Pancreas (tissue), 10 donors: Measurements from ENCODE around the gene RTN1. TPM values are rescaled to one million over a fixed set of nuclear protein-coding genes. Genes with fewer than 3 reads are reported as not detected.

Experiments
- ATAC-seq, 4 donors: fragments of 200-7000 bp; cut with Tn5 transposase; one replicate each; pipeline versions ENCODE4 v1.8.0 to v1.9.1; 2020; ENCODE audit warnings: mild to moderate bottlenecking in 4 of 4, moderate library complexity in 4 of 4
- DNase-seq, 6 donors: peaks; one replicate each; pipeline ENCODE4 v3.0.0-alpha.2; 2020
- FAIRE-seq: peaks from 2 replicates; lab custom pipeline; 2012; peaks lifted over from hg19 to GRCh38; lab: Jason Lieb, UNC
- H3K27ac ChIP-seq, 4 donors: fragments of 200-600 bp; sonication (generic); 1 replicate in 3 of 4; 2 replicates in 1 of 4; pipeline versions ENCODE4 v1.5.0 to v1.8.0; 2020
- H3K27me3 ChIP-seq, 4 donors: fragments of 200-600 bp; one replicate each; pipeline ENCODE4 v1.8.0; 2021
- H3K36me3 ChIP-seq, 3 donors: fragments of 200-600 bp; sonication (generic) in 1 of 3; one replicate each; pipeline versions ENCODE4 v1.5.0 to v1.8.0; 2020 to 2021
- H3K4me1 ChIP-seq, 3 donors: fragments of 200-600 bp; one replicate each; pipeline ENCODE4 v1.8.0; 2021
- H3K4me3 ChIP-seq, 4 donors: fragments of 200-600 bp; sonication (generic) in 2 of 4; one replicate each; pipeline versions ENCODE4 v1.5.0 to v1.8.0; 2020 to 2021
- H3K9me3 ChIP-seq, 4 donors: fragments of 200-600 bp; one replicate each; pipeline ENCODE4 v1.8.0; 2021
- CTCF ChIP-seq, 4 donors: fragments of 200-600 bp; sonication (generic) in 3 of 4; IDR thresholded peaks; one replicate each; pipeline versions ENCODE4 v1.5.0 to v1.8.0; 2021; ENCODE audit warnings: antibody characterized with exemption in 4 of 4
- WGBS, 2 donors: extraction: QIAGEN DNeasy Blood & Tissue Kit; methylation state at CpG; one replicate each; pipeline ENCODE4 v1.1.7; 2013; 5-methylcytosine and 5-hydroxymethylcytosine counted together
- intact Hi-C, 3 donors: fragments of 100-400 bp; cut with DNase I; formaldehyde crosslinking; loops; one replicate each; pipeline versions ENCODE4 v1.11.1 to v1.14.2; 2022
- polyA plus RNA-seq, 2 donors: library from polyadenylated mRNA; stranded (reverse); fragments of 200-250 nt; gene quantifications; one replicate each; pipeline ENCODE4 v1.2.3, GENCODE V29; 2013
- total RNA-seq, 6 donors: library from RNA; stranded (reverse); fragmentation: NEBNext Ultra II Directional in 4 of 6; extraction: Animal tissue kit (Norgen Biotek cat#: 25700) in 4 of 6; gene quantifications; one replicate each; pipeline versions ENCODE4 v1.2.1 to v1.2.4, GENCODE V29; 2021 to 2023
- donor health status: healthy with polysubstance abuse.
- donor health status: DM: no; HTN: no; CAD: no; lungs with moderate emphysema.
- donor health status: DM: no; HTN: no; CAD: no.
- donor health status: control.
- donor health status: control.
- donor health status: Bipolar disorder and iron deficiency.
- donor health status: DM: yes; HTN: yes; CAD: no.
- donor health status: DM: no; HTN: no; CAD: no.
- donor health status: DM: no; HTN: no; CAD: no.
- donor health status: DM: yes; HTN: yes; CAD: no.

RTN1 gene
- total and polyA plus RNA-seq, 8 donors, result 0.97 to 42.0 (median 5.3) TPM

GRCh38 chr14:59576332-59577294, 294.0 kb downstream of the RTN1 start, which contains the start of gene CCDC175:
Gene CCDC175 (minus strand): TSS chr14:59576812. CDS start chr14:59576775, 37 bp downstream.
- FAIRE-seq (no peak), ATAC-seq (peak; percentile 99 to 100 (median 100)), DNase-seq (peak; percentile 75 to 94 (median 88))
- Histone ChIP-seq H3K27me3 (no peaks in the 10 kb centered on the region), H3K9me3 (no peaks in the 10 kb centered on the region), H3K36me3 (no peaks in the 10 kb centered on the region), H3K4me3 (peak within 1 kb of the TSS in 3 of 4 donors; percentile 24 to 51 (median 38)), H3K4me1 (no peaks in the 10 kb centered on the region), H3K27ac (no peak within 1 kb of the TSS)
- peak; percentile 57 to 68 (median 62) for TF ChIP-seq CTCF (IDR thresholded peaks at IDR 0.05)
- 14 to 16% methylated on average over 46 of the region's 46 CpGs for WGBS, 2 donors
- intact Hi-C loops, result no loop called here

DNA sequence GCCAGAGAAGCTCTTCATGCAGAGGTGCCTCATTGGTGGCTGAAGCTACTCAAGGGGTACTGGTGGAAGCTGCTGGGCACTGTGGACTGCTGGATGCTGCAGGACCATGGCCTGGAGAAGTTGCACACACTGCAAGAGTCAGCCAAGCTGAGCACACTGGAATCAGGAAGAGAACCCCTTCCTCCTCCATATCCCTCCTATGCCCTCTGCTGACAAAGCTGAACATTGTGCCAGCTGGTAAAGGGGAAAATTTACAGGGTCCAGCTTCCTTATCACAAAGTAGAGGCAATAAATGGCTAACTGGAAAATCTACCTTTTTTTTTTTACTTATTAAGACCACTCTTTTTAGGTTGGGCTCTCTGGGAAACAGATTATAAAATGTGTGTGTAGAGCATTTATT, 300.5 kb downstream of the RTN1 start:
- intact Hi-C loops, result no loop called here
- ATAC-seq (peak in 1 of 4 donors; percentile 12), DNase-seq (no peak), FAIRE-seq (no peak)
- Histone ChIP-seq H3K27ac (no peak overlapping the region), H3K36me3 (no peaks in the 10 kb centered on the region), H3K27me3 (no peaks in the 10 kb centered on the region), H3K4me1 (no peaks in the 10 kb centered on the region), H3K9me3 (no peaks in the 10 kb centered on the region), H3K4me3 (no peak overlapping the region)
- TF ChIP-seq CTCF (IDR thresholded peaks at IDR 0.05), result no peak

- DNase-seq, result no peak
- 68 to 74% methylated on average over 3 of the region's 3 CpGs for WGBS, 2 donors
- Histone ChIP-seq H3K27ac (no peak overlapping the region), H3K36me3 (no peaks in the 10 kb centered on the region), H3K4me1 (no peaks in the 10 kb centered on the region), H3K27me3 (no peaks in the 10 kb centered on the region), H3K9me3 (no peaks in the 10 kb centered on the region), H3K4me3 (no peak overlapping the region)
- ATAC-seq, result no peak
- FAIRE-seq, result no peak
- intact Hi-C loops, result no loop called here
- TF ChIP-seq CTCF (IDR thresholded peaks at IDR 0.05), result no peak
Observed at GRCh38 chr14:59566725-59567124, 303.9 kb downstream of the RTN1 start.

DNA sequence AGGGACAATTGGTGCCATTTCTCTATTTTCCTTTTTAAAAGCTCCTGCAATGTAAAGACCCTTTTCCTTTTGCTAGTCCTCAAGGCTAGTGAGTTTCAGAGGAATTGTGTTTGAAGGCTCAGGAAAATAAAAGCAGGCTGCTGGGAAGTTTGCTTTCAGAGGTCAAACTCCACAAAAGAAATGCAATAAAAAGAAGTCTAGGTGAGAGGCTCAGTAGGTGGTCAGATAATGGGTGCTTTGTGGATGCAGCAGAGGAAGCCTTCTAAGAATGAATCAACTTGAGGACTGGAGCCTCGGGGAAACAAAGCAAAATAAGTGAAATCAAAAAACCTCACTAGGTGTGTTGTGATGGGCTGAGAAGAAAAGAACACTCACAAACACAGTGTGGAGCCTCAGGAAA, 304.3 kb downstream of the RTN1 start:
- FAIRE-seq, result no peak
- TF ChIP-seq CTCF (IDR thresholded peaks at IDR 0.05), result no peak
- Histone ChIP-seq H3K9me3 (no peaks in the 10 kb centered on the region), H3K36me3 (no peaks in the 10 kb centered on the region), H3K27ac (no peak overlapping the region), H3K27me3 (no peaks in the 10 kb centered on the region), H3K4me1 (no peaks in the 10 kb centered on the region), H3K4me3 (no peak overlapping the region)
- intact Hi-C loops, result no loop called here
- ATAC-seq, result no peak
- 39 to 56% methylated on average over 1 of the region's 1 CpG for WGBS, 2 donors
- DNase-seq, result no peak

DNA sequence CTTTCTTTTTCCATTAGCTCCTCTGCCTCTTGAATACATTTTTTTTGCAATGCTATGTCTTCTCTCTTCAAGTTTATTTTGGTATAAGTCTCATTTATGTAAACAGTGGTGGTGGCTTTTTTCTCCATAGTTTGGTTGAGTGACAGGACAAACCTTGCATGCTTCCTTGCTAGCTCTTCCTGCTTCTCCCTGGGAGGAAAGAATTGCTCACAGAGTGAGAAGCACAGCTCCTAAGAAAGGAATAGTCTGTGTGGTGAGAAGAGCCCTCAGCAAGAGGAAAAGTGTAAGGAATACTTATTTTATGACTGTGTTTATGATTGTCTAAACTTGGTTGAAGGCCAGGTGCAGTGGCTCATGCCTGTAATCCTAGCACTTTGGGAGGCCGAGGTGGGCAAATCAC, 305.5 kb downstream of the RTN1 start:
- ATAC-seq (no peak), DNase-seq (no peak), FAIRE-seq (no peak)
- no peak overlapping the region for H3K4me3 ChIP-seq
- H3K36me3 ChIP-seq, result no peaks in the 10 kb centered on the region
- intact Hi-C loops, result no loop called here
- no peak for TF ChIP-seq CTCF (IDR thresholded peaks at IDR 0.05)
- no peaks in the 10 kb centered on the region for H3K4me1 ChIP-seq
- H3K27ac ChIP-seq, result no peak overlapping the region
- no peaks in the 10 kb centered on the region for H3K27me3 ChIP-seq
- WGBS, 2 donors, result 57 to 74% methylated on average over 1 of the region's 1 CpG
- no peaks in the 10 kb centered on the region for H3K9me3 ChIP-seq
